GM21390 (cell line): ENCODE data around the gene RTEL1.

Experiments
- ATAC-seq: cut with Tn5 transposase; IDR thresholded peaks from one replicate; pipeline ENCODE4 v1.9.1; 2021; ENCODE audit not compliant: unreplicated experiment

RTEL1 gene

GRCh38 chr20:63687419-63688178 is 29.5 kb downstream of the RTEL1 start:
- no peak for ATAC-seq

- ATAC-seq = no peak
Measured at GRCh38 chr20:63688228-63689045, 30.3 kb downstream of the RTEL1 start.

- no peak for ATAC-seq
Measured at GRCh38 chr20:63689046-63690002, 31.2 kb downstream of the RTEL1 start.

- ATAC-seq = no peak
Measured at GRCh38 chr20:63690003-63690897, 32.1 kb downstream of the RTEL1 start.

- ATAC-seq = no peak
Measured at GRCh38 chr20:63690898-63691710, 33.0 kb downstream of the RTEL1 start.

- ATAC-seq = no peak
Measured at GRCh38 chr20:63691711-63692435, 33.8 kb downstream of the RTEL1 start.

- ATAC-seq = no peak
Measured at GRCh38 chr20:63692436-63693082, 34.4 kb downstream of the RTEL1 start.

- ATAC-seq = no peak
Measured at GRCh38 chr20:63693083-63693732, 35.1 kb downstream of the RTEL1 start.

GRCh38 chr20:63693733-63694583 is 35.8 kb downstream of the RTEL1 start:
- ATAC-seq = no peak

- no peak for ATAC-seq
Measured at GRCh38 chr20:63694584-63695423, 36.7 kb downstream of the RTEL1 start.

GRCh38 chr20:63695424-63696305 is 37.6 kb downstream of the RTEL1 start:
- no peak for ATAC-seq

- ATAC-seq = no peak
Measured at GRCh38 chr20:63696306-63696627, 38.2 kb downstream of the RTEL1 start.

- ATAC-seq = no peak
Measured at GRCh38 chr20:63696628-63697356, 38.7 kb downstream of the RTEL1 start, which contains the start of gene TNFRSF6B. TSS of gene TNFRSF6B (plus strand) at chr20:63696652. CDS start at chr20:63696768, 116 bp downstream.

- ATAC-seq = no peak
Measured at GRCh38 chr20:63697357-63697867, 39.3 kb downstream of the RTEL1 start.
